HG02970 (cell line): ENCODE results near the gene PDE1C.
"Not testable (repeated sequence)": the region's sequence is repeated elsewhere in the genome, so short reads cannot be mapped to it uniquely, and the experiment has no call there.

Experiments
- ATAC-seq: cut with Tn5 transposase; IDR thresholded peaks from one replicate; pipeline ENCODE4 v1.9.1; 2021; ENCODE audit warnings: mild to moderate bottlenecking, moderate library complexity, moderate number of reproducible peaks; ENCODE audit not compliant: unreplicated experiment, low FRiP score

Gene PDE1C

GRCh38 chr7:31858055-31858454 is 212.2 kb downstream of the PDE1C start:
- no peak for ATAC-seq

- no peak for ATAC-seq
Observed at GRCh38 chr7:31857172-31857571, 213.0 kb downstream of the PDE1C start.

GRCh38 chr7:31856337-31856736 is 213.9 kb downstream of the PDE1C start:
- ATAC-seq: no peak

- ATAC-seq: no peak
Observed at GRCh38 chr7:31855530-31855929, 214.7 kb downstream of the PDE1C start.

GRCh38 chr7:31853380-31853779 is 216.8 kb downstream of the PDE1C start:
- ATAC-seq: no peak

- ATAC-seq: no peak
Observed at GRCh38 chr7:31852462-31852861, 217.7 kb downstream of the PDE1C start.

- ATAC-seq: no peak
Observed at GRCh38 chr7:31851119-31851518, 219.1 kb downstream of the PDE1C start.

GRCh38 chr7:31850601-31851000 is 219.6 kb downstream of the PDE1C start:
- ATAC-seq: no peak

- ATAC-seq: no peak
Observed at GRCh38 chr7:31850066-31850465, 220.1 kb downstream of the PDE1C start.

- ATAC-seq: no peak
Observed at GRCh38 chr7:31835471-31835870, 234.7 kb downstream of the PDE1C start.

GRCh38 chr7:31833625-31834024 is 236.6 kb downstream of the PDE1C start:
- ATAC-seq: not testable (repeated sequence)

- no peak for ATAC-seq
Observed at GRCh38 chr7:31828520-31828919, 241.7 kb downstream of the PDE1C start.

GRCh38 chr7:31825576-31825975 is 244.6 kb downstream of the PDE1C start:
- ATAC-seq: no peak

- ATAC-seq: no peak
Observed at GRCh38 chr7:31819031-31819430, 251.2 kb downstream of the PDE1C start.

GRCh38 chr7:31816810-31817209 is 253.4 kb downstream of the PDE1C start:
- no peak for ATAC-seq

GRCh38 chr7:31815796-31816195 is 254.4 kb downstream of the PDE1C start:
- no peak for ATAC-seq

GRCh38 chr7:31814187-31814586 is 256.0 kb downstream of the PDE1C start:
- no peak for ATAC-seq

- ATAC-seq: peak; percentile 86
Observed at GRCh38 chr7:31811650-31812461, 258.4 kb downstream of the PDE1C start.

- ATAC-seq: peak; percentile 88
Observed at GRCh38 chr7:31805209-31805818, 264.9 kb downstream of the PDE1C start.

GRCh38 chr7:31796375-31796774 is 273.8 kb downstream of the PDE1C start:
- no peak for ATAC-seq

GRCh38 chr7:31794851-31795344 is 275.3 kb downstream of the PDE1C start:
- no peak for ATAC-seq

- no peak for ATAC-seq
Observed at GRCh38 chr7:31791881-31792280, 278.3 kb downstream of the PDE1C start.
